Ascending aorta (tissue), 2 donors: Measurements from ENCODE around the gene APC2. TPM values are rescaled to one million over a fixed set of nuclear protein-coding genes. Genes with fewer than 3 reads are reported as not detected.
A peak's percentile ranks its signal among the peaks of the same experiment; 100 is the strongest.

Source experiments
- DNase-seq, 2 donors: peaks; one replicate each; pipeline ENCODE4 v3.0.0-alpha.2; 2019; ENCODE audit warnings: low spot score in 2 of 2
- H3K27ac ChIP-seq, 2 donors: fragments of 200-600 bp; sonication (generic); one replicate each; pipeline ENCODE4 v1.5.1; 2016 to 2017; ENCODE audit warnings: mild to moderate bottlenecking in 1 of 2
- H3K27me3 ChIP-seq: fragments of 200-600 bp; sonication (generic); one replicate; pipeline ENCODE4 v1.5.1; 2017
- H3K36me3 ChIP-seq, 2 donors: fragments of 200-600 bp; sonication (generic); one replicate each; pipeline ENCODE4 v1.5.1; 2016
- H3K4me1 ChIP-seq, 2 donors: fragments of 200-600 bp; sonication (generic); one replicate each; pipeline ENCODE4 v1.5.1; 2016 to 2017; ENCODE audit warnings: mild to moderate bottlenecking in 1 of 2
- H3K4me3 ChIP-seq, 2 donors: fragments of 200-600 bp; sonication (generic); one replicate each; pipeline ENCODE4 v1.5.1; 2016 to 2017; ENCODE audit warnings: mild to moderate bottlenecking in 1 of 2
- H3K9me3 ChIP-seq, 2 donors: fragments of 200-600 bp; sonication (generic); one replicate each; pipeline ENCODE4 v1.5.1; 2016
- intact Hi-C: fragments of 100-400 bp; cut with DNase I; formaldehyde crosslinking; loops from one replicate; pipeline ENCODE4 v1.15.1; 2023
- total RNA-seq: library from RNA; depleted of rRNA; stranded (reverse); fragments of >200 nt; gene quantifications from one replicate; pipeline ENCODE4 v1.1.0, GENCODE V29; 2016
- TF ChIP-seq, protein P1 (sequence below), 3 experiments: fragments of 200-600 bp in 2 of 3; fragments of 450-650 bp in 1 of 3; sonication (generic) in 2 of 3; IDR thresholded peaks; one replicate each; pipeline ENCODE4 v1.5.1; 2016 to 2019; ENCODE audit warnings: antibody characterized with exemption in 3 of 3, mild to moderate bottlenecking in 1 of 3, moderate library complexity in 1 of 3

Gene APC2
- total RNA-seq, 1 donor from 2014 or later, result not detected

GRCh38 chr19:1510442-1510806, 60.5 kb downstream of the APC2 start:
- no peaks in the 10 kb centered on the region for H3K27me3 ChIP-seq
- DNase-seq, result no peak
- TF ChIP-seq, protein P1, sequence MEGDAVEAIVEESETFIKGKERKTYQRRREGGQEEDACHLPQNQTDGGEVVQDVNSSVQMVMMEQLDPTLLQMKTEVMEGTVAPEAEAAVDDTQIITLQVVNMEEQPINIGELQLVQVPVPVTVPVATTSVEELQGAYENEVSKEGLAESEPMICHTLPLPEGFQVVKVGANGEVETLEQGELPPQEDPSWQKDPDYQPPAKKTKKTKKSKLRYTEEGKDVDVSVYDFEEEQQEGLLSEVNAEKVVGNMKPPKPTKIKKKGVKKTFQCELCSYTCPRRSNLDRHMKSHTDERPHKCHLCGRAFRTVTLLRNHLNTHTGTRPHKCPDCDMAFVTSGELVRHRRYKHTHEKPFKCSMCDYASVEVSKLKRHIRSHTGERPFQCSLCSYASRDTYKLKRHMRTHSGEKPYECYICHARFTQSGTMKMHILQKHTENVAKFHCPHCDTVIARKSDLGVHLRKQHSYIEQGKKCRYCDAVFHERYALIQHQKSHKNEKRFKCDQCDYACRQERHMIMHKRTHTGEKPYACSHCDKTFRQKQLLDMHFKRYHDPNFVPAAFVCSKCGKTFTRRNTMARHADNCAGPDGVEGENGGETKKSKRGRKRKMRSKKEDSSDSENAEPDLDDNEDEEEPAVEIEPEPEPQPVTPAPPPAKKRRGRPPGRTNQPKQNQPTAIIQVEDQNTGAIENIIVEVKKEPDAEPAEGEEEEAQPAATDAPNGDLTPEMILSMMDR (IDR thresholded peaks at IDR 0.05), result no peak
- peak overlapping the region in 1 of 2 donors; percentile 38 for H3K27ac ChIP-seq
- peaks cover 9 to 11% of the 10 kb centered on the region in 2 donors for H3K4me1 ChIP-seq
- no peaks in the 10 kb centered on the region for H3K9me3 ChIP-seq
- no peaks in the 10 kb centered on the region for H3K36me3 ChIP-seq
- intact Hi-C loops, result loop anchor here (5.0 kb wide), 1 partner anchor 73 kb away; the partner anchor contains the start of gene RPS15
- no peak overlapping the region for H3K4me3 ChIP-seq

GRCh38 chr19:1510807-1511206, 60.9 kb downstream of the APC2 start:
- no peak overlapping the region for H3K4me3 ChIP-seq
- intact Hi-C loops, result loop anchor here (5.0 kb wide), 1 partner anchor 74 kb away; the partner anchor contains the start of gene RPS15
- no peak for DNase-seq
- H3K4me1 ChIP-seq, result peaks cover 9 to 11% of the 10 kb centered on the region in 2 donors
- H3K27ac ChIP-seq, result peak overlapping the region in 1 of 2 donors; percentile 38
- H3K36me3 ChIP-seq, result no peaks in the 10 kb centered on the region
- H3K9me3 ChIP-seq, result no peaks in the 10 kb centered on the region
- TF ChIP-seq, protein P1 (IDR thresholded peaks at IDR 0.05), result no peak
- no peaks in the 10 kb centered on the region for H3K27me3 ChIP-seq

DNA sequence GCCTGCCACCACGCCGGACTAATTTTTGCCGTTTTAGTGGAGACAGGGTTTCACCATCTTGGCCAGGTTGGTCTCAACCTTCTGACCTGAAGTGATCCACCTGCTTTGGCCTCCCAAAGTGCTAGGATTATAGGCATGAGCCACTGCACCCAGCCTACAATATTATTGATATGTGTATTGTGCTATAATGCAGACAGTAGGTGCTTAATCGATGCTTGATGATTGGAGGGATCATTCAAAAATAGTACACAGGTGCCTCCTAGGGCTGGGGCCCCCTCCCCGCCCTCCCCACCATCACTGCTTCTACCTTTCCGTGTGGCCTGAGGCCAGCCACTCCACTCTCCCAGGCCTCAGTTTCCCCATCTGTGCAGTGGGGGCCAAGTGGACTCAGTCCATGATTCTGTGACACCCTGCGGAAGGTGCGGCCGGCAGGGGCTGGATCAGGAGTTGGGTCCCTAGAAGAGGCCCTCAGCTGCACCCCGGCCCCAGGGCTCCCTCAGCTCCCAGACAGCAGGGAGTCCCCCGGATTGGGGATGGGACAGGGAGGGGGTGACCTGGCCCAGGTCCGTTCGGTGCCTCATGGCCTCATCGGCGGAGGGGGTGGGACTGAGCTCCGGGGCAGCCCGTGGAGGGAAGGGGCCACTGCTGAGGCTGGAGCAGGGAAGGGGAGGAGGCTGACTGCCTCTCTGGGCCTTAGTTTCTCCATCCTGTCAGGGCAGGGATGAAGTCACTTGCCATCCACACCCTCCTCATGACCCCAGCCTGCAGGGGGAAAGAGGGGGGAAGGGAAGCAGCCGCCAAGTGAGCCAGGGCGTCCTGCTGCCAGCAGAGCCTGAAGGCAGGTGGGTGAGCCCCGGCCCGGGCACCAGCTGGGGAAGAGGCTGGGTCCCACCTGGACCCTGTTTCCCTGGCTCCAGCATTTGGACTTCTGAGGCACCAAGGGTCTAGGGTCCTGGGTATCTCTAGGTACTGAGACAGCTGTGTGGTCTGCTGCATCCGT, 61.7 kb downstream of the APC2 start:
- Histone ChIP-seq H3K27me3 (no peaks in the 10 kb centered on the region), H3K4me3 (peak overlapping the region in 1 of 2 donors; percentile 73), H3K27ac (peak overlapping the region in 1 of 2 donors; percentile 75), H3K9me3 (no peaks in the 10 kb centered on the region), H3K4me1 (peaks cover 9 to 11% of the 10 kb centered on the region in 2 donors), H3K36me3 (no peaks in the 10 kb centered on the region)
- TF ChIP-seq, protein P1 (IDR thresholded peaks at IDR 0.05), result no peak
- no peak for DNase-seq
- intact Hi-C loops, result loop anchor here (5.0 kb wide), 1 partner anchor 74 kb away; the partner anchor contains the start of gene RPS15

GRCh38 chr19:1512671-1513498, 63.0 kb downstream of the APC2 start, which contains the start of gene ADAMTSL5:
ADAMTSL5 (minus strand) TSS chr19:1513019; CDS start chr19:1510943, 2,076 bp downstream.
- Histone ChIP-seq H3K27me3 (no peaks in the 10 kb centered on the region), H3K27ac (peak within 1 kb of the TSS; percentile 75 to 78), H3K9me3 (no peaks in the 10 kb centered on the region), H3K4me3 (peak within 1 kb of the TSS; percentile 62 to 73), H3K36me3 (no peaks in the 10 kb centered on the region), H3K4me1 (peaks cover 6 to 11% of the 10 kb centered on the region in 2 donors)
- no peak for DNase-seq
- TF ChIP-seq, protein P1 (IDR thresholded peaks at IDR 0.05), result peak in 1 of 3 experiments; percentile 16
- intact Hi-C loops, result loop anchor here (5.0 kb wide), 1 partner anchor 76 kb away; the partner anchor contains the start of gene RPS15
